SHP77 (cell line): ENCODE measurements around the gene ZNF384.
A peak's percentile ranks its signal among the peaks of the same experiment; 100 is the strongest.
"Not testable (repeated sequence)": the region's sequence is repeated elsewhere in the genome, so short reads cannot be mapped to it uniquely, and the experiment has no call there.

Experiments
- DNase-seq, 2 experiments: peaks; one replicate each; lab custom pipeline; 2025; lab: John Stamatoyannopoulos, UW

The ZNF384 gene

DNA sequence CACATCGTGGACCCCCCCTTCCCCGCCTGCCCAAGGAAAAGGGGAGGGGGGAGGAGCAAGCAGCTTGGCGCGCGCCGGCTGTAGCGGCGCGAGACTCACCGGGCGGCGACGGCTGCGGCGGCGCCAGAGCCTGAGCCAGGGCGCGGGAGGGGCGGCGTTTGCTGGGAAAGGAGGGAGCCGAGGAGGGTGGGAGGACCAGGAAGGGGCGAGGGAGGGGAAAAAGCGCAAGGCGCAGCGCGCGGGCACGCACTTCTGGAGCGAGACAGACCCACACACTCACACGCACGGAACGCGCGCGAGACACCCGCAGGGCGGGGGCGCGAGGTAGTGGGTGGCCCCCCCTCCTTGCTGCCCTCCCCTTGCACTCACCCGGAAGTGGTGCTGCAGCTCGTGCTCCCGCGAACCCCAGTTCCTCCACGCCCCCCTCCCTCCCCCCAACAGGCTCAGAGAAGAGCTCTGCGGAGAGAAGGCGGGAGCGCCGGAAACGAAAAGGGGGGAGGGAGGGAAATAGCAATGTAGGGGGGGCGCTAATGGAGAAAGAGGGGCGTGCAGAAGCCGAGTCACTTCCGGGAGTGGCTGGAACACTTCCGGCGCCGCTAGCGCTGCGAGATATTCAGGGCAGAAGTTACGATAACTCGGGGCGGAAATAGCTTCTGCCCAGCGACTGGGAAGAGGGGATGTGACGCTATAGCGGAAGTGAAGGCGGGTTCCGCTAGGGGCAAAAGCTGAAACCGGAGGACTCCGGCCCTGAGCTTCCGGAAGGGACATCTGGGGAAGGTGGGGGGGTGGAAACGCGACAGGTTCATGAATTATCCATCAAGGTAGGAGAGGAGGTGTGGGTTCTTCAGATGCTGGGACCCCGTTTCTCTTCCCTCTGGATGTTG lies at the start of gene ZNF384:
Gene ZNF384 (minus strand): TSS at position 377 of the 884 bp plus-strand sequence. CDS start 9,855 bp downstream, outside the sequence.
- DNase-seq: peak; percentile 90

GRCh38 chr12:6736754-6737153 lies 47.6 kb upstream of the ZNF384 start:
- DNase-seq: no peak

- peak in 1 of 2 experiments; percentile 36 for DNase-seq
Measured at GRCh38 chr12:6735448-6736191, 46.4 kb upstream of the ZNF384 start.

DNA sequence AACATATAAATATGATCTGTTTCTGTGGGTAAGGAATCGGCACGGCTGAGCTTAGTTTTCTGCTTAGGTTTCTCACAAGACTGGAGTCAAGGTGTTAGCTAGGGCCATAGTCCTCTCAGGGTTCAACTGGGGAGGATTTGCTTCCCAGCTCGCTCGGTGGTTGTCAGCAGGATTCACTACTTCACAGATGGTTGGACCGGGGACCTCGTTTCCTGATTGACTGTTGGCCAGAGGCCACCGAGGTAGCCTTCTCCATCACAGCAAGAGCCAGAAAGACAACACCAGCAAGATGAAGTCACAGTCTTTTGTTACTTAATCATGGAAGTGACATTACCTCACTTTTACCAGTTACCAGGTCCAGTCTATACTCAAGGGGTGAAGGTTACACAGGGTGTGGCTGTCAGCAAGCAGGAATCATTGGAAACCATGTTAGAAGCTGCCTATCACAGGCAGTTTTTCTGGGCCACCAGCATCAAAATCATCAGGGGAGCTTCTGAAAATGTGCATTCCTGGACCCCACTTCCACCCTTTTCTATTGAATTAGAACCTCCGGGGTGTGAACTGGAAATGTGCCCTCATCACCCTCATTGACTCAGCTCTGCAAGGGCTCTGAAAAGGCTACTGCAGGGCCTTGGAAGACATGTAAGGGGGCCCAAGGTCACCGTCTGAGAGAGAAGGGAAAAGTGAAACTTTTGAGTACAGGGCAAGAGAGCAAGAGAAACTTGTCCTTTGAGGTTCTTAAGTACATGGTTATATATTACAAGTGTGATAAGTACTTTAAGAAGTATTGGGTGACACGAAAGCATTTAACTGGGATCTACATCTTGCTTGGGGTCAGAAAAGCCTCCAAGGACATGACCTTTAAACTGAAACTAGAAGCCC lies 45.6 kb upstream of the ZNF384 start:
- DNase-seq: no peak

- no peak for DNase-seq
Measured at GRCh38 chr12:6730169-6730568, 41.0 kb upstream of the ZNF384 start.

DNA sequence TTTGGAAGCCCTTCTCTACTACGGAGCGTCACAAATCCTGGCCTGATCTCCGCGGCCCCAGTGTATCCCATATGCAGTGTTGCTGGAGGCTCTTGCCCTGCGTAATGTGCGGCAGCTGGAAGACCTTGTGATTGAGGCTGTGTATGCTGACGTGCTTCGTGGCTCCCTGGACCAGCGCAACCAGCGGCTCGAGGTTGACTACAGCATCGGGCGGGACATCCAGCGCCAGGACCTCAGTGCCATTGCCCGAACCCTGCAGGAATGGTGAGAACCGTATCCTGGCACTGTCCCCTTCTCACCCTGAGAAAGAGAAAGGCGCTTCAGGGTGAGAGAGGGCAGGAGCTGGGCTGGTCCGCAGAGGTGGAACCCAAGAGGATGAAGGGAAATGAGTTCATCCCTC lies 40.0 kb upstream of the ZNF384 start:
- DNase-seq: no peak

DNA sequence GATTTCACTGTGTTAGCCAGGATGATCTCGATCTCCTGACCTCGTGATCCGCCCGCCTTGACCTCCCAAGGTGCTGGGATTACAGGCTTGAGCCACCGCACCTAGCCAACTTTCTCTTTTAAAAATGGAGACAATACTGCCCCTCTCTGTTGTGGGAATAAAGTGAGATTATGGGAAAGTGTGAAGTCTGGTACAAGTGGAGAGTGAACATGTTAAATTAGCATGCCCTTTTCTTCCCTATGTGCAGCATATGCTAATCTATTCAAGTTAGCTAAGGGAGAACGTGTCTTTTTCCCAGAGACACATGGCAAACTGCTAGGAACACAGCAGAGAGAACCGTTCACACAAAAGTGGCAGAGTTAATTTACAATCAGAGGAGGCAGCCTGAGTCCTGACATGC lies 36.2 kb upstream of the ZNF384 start:
- DNase-seq: no peak

- no peak for DNase-seq
Measured at GRCh38 chr12:6724409-6724797, 35.2 kb upstream of the ZNF384 start.

GRCh38 chr12:6723607-6724408 lies 34.6 kb upstream of the ZNF384 start, which contains the start of gene COPS7A:
Gene COPS7A (plus strand): TSS chr12:6724046. CDS start chr12:6724657, 611 bp downstream.
- peak; percentile 93 to 94 for DNase-seq

DNA sequence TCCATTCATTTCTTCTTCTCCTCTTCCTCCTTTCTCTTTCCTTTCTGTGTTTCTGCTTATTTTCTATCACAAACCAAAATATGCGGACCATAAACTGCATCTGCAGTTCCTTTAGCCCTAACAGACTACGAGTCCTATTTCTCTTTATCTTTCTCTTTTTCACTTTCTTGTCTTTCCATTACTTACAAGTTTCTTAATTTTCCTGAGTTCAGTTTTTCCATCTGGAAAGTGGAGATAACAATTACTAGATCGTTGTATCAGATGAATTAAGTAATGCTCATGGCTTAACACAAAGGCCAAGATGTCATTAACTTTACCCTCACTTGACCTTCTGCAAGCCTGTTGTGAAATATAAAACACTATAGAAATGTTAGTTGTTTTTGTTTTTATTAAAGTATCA lies 33.7 kb upstream of the ZNF384 start:
- no peak for DNase-seq

DNA sequence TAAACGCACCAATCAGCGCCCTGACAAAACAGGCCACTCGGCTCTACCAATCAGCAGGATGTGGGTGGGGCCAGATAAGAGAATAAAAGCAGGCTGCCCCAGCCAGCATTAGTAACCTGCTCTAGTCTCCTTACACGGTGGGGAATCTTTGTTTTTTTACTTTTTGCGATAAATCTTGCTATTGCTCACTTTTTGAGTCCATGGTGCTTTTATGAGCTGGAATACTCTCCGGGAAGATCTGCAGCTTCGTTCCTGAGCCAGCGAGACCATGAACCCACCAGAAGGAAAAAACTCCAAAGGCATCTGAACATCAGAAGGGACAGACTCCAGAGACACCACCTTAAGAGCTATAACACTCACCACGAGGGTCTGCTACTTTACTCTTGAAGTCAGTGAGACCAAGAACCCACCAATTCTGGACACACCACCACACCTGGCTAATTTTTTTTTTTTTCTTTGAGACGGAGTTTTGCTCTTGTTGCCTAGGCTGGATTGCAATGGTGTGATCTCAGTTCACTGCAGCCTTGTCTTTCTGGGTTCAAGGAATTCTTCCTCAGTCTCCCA lies 27.8 kb upstream of the ZNF384 start:
- DNase-seq: no peak

GRCh38 chr12:6716031-6716873 lies 27.1 kb upstream of the ZNF384 start:
- not testable (repeated sequence) for DNase-seq

GRCh38 chr12:6708960-6709394 lies 19.8 kb upstream of the ZNF384 start:
- no peak for DNase-seq

DNA sequence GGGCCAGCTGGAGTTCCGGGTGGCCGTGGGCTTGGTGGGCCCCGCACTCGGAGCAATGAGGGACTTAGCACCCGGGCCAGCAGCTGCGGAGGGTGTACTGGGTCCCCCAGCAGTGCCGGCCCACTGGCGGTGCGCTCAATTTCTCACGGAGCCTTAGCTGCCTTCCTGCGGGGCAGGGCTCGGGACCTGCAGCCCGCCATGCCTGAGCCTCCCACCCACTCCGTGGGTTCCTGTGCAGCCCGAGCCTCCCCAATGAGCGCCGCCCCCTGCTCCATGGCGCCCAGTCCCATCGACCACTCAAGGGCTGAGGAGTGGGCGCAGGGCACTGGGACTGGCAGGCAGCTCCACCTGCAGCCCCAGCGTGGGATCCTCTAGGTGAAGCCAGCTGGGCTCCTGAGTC lies 19.2 kb upstream of the ZNF384 start:
- not testable (repeated sequence) for DNase-seq

GRCh38 chr12:6703631-6704030 lies 14.5 kb upstream of the ZNF384 start:
- DNase-seq: peak; percentile 34 to 44

DNA sequence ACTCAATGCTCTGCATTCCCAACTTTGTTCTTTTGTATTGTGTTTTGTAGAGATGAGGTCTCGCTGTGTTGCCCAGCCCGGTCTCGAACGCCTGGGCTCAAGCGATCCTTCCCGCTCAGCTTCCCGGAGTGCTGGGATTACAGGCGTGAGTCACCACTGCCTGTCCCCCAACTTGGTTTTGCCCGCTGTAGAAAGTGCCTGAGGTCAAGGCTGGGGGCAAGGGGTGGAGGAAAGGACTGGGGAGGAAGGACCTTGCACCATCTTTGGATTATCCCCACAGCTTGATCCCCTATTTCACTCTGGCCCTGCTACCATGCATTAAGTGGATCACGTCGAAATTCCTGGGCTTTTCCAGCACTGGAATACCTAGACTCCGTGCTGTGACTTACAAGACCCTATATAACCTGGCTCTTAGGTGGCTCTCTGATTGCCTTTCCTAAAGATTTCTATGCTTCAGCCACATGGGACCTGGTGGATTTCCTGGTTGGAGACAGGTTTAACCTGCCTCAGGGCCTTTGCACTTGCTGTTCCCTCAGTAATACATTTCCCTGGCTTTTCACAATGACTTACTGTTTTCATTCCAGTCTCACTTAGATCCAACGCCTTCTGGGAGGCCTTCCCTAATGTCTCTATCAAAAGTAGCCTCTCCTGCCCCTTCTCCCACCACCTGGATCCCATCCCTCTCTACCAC lies 12.0 kb upstream of the ZNF384 start:
- DNase-seq: no peak

DNA sequence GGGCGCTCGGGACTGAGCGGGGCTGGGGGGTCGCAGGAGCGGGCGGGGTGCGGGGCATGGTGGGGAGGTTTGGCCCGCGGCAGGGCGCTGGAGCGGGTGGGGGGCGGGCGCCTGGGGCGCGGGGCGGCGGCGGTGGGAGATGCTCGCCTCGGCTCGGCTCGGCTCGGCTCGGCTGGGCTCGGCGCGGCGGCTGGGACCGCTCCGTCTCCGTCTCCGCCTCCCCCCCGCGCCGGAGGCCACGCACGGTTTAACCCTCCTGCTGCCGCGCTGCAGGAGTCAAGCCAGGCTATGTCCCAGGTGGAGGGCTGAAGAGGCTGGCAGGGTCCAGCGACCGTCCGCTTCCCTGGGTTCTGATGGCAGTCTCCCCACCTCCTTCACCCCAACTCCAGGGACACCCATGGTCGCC lies 11.5 kb upstream of the ZNF384 start, which contains the start of gene PIANP:
Gene PIANP (minus strand): TSS at position 170 of the 406 bp plus-strand sequence. CDS start 2,754 bp downstream, outside the sequence.
- no peak for DNase-seq

- DNase-seq: peak in 1 of 2 experiments; percentile 14
Measured at GRCh38 chr12:6699989-6700645, 10.9 kb upstream of the ZNF384 start.
